HG02943 (cell line): Measurements from ENCODE around the gene NOSIP.

Experiments used
- ATAC-seq: cut with Tn5 transposase; IDR thresholded peaks from one replicate; pipeline ENCODE4 v1.9.1; 2021; ENCODE audit warnings: mild to moderate bottlenecking, low read depth, moderate library complexity; ENCODE audit not compliant: unreplicated experiment

NOSIP gene

DNA sequence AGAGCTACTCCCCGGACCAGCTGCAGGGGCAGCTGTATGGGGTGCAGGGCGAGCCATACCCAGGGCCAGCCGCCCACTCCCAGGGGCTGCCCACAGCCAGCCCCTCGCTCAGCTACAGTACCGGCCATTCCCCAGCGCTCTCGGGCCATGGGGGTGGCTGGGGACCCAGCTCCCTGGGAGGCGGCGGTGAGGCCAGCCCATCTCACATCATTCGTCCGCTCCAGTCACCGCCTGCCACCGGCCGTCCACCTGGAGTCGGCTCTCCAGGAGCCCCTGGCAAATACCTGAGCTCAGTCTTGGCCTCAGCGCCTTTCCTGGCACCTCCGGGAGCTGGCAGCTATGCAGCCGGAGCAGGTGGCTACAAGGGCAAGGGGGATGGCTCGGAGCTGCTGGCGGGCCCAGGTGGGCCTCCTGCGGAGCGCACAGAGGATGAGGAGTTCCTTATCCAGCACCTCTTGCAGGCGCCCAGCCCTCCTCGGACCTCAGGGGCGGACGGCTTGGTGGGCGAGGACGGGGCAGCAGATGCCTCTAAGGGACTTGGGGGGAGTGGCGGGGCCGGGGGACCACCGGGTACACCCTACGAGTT, 15.6 kb upstream of the NOSIP start:
- ATAC-seq = no peak

DNA sequence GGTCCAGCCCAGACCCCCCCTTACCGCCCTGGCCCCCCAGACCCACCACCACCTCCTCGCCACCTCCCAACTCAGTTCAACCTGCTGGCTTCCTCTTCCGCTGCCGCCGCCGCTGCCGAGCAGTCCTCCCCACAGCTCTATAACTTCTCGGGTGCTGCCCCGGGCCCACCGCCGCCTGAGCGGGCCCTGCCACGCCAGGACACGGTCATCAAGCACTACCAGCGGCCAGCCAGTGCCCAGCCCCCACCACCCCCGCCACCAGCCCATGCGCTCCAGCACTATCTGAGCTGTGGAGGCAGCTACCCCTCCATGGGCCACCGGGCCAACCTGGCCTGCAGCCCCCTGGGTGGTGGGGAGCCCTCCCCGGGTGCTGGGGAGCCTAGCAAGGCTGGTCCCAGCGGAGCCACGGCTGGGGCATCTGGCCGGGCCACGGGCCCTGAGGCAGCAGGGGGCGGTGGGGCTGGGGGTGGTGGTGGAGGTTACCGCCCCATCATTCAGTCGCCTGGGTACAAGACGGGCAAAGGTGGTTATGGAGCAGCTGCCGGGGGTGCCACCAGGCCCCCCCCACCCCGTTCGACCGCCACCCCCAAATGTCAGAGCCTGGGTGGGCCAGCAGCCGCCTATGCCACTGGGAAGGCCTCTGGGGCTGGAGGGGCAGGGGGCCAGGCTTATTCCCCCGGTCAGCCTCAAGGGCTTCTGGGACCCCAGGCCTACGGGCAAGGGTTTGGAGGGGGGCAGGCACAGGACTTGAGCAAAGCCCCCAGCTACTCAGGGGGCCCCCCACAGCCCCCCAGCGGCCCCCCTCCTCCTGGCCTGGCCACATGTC, 14.8 kb upstream of the NOSIP start:
- ATAC-seq = no peak

DNA sequence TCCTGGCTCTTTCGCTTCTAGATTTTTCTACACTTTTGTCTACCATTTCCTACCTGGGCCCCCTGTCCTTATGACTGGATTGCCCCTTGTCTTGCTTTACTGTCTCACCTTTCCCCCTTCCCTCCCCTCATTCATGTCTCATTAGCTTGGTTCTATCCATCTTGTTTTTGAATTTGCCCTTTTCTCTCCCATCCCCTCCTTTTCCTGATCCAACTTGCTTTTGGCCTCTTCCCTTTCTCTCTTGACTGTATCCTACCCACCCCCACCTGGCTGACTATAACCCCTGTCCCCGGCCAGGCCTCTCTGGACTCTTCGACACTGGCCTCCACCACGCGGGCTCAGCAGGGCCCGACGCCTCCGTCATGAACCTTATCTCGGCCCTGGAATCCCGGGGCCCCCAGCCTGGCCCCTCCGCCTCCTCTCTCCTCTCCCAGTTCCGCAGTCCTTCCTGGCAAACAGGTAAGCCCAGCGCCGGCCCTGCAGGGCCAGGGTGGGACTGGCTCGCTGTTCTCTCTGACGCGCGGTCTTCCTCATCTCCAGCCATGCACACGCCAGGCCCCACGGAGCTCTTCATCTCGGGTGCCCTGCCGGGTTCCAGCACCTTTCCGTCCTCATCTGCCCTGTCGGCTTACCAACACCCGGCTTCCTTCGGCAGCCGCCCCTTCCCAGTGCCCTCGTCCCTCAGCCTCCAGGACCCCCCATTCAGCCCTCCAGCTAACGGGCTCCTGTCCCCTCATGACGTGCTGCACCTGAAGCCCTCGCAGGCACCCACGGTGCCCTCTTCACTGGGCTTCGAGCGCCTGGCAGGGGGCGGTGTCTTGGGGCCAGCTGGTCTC, 14.0 kb upstream of the NOSIP start:
- ATAC-seq = no peak

DNA sequence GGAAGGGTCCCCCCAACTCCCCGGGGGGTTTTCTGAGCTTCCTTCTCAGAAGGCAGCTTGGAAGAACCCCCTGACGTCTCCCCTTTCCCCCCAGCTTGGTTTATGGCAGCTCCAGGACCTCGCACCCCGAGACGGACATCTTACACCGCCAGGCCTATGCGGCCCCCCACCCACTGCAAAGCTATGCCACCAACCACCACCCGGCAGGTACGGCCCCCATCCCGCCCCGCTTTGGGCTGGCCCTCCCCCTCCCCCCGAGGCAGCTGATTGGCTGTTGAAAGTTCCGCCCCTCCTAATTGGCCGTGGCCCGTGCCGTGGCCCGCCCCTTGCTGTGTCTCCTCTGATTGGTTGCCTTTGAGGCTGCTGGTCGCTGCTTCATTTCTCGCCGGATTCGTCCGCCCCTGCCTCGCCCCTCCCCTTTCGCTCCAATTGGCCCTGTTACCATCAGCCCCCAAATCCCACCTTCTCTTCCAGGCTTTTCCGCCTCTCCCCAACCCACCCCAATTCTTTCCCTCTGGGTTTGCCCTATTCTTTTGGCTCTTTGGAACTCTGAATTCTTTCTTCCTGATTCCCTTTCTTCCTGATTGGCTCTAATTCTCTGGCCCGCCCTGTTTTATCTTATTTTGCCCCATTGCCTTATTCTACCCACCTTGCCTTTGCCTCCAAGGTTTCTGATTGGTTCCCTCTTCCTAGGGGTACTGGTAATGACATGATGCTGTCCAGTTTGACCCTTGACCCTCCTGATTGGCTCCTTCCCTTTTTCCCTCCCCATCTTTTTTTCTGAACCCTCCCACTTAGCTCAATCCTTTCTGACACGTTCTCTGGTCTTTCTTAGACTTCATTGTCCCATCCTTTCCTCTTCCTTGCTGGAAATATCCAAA, 13.1 kb upstream of the NOSIP start:
- ATAC-seq = no peak

DNA sequence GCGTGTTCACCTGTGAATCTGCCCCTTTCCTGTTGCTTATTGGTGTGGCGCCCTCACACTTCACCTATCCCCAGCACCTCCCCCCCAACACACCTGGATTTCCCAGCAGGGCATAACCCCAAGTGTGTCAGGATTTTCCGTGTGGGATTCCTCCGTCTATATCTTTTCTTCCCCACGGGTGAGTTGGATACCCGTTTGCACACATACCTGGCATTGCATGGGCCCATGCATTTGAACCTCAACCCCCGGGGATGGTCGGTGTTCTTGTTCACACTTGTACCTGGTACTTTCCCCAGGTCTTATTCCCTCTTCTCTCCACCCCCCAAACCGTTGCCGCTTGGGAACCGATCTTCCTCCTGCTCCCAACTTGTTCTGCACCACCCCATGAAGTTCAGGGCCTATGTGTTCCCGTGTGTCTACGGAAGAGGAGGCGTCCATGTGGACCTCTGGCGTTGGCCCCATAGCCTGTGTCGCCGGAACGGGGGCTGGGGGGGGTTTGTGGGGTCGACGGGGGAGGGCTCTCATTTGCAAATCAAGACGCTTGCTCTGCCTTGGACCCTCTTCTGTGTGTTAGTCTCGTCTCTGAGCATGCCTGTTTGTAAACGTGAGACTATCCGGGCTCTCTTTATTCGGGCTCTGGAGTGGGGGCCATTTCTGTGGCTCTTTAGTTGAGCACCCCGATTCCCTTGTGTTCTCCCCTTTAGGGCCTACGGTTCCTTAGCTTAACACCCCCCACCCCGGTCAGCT, 12.3 kb upstream of the NOSIP start:
- ATAC-seq = no peak

DNA sequence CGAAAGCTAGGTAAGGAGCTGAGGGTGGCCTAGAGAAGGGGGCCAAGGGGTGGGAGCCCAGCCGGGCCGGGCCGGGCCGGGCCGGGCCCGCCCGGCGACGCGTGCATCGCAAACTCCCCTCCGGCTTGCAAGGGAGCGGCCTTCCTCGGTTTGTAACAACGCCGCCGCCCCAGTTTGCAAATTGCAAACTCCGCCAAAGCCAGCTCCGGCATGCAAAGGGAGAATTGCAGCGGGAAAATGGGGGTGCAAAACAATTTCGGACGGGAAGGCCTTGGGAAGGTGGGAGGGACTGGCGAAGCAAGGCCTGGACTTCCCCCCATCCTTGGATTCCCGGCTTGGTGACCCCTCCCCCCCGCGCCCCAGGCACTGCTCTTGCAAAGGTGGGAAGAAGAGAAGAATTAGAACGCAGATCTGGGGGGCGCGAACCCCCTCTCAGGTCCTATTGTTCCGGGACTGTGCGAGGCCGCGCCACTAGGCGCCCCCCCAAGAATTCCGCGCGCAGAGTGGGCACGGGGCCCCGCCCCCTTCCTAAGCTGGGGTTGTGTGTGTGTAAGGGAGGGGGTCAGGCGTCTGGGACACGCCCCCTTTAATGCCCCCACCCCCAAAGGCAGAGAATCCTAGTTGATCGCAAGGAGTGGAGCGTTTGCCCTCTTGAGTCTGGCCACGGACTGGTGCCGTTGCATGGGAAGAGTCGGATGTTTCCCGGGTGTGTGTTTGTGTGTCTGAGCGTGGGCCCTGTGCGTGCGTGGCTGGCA, 11.6 kb upstream of the NOSIP start:
- no peak for ATAC-seq

DNA sequence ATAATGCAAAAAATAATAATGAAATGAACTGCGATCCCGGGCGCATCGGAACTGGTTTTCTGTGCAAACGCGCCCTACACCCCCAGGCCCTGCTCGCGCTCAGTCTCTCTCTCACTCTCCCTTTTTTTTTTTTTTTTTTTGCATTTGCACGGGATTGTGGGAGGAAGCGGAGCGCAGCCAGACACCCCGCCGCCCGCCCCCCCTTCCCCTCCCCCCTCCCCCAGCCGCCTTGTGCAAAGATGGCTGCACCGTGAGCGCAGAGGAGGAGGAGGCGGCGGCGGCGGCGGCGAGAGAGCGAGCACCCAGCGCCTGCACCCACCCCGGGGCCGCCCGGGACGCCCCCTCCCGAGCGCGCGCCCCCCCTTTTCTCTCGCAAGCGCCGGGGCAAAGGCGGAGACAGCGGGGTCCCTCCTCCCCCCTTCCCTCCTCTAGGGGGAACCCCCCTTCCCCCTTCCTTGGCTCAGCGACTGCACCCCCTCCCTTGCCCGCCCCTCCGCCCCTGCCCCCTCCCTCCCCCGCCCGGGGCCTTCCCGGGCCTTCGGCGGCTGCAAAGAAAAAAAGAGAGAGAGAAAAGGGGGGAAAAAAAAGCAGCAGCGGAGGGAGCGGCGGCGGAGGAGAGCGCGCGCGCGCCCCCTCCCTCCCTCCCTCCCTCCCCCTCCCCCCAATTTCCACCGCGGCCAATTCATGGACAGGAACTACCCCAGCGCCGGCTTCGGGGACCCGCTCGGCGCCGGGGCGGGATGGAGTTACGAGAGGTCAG, 10.8 kb upstream of the NOSIP start, which contains the start of gene PRR12:
Gene PRR12 (plus strand): TSS at position 212 of the 760 bp plus-strand sequence. CDS start 473 bp downstream, at position 685.
- ATAC-seq = no peak

DNA sequence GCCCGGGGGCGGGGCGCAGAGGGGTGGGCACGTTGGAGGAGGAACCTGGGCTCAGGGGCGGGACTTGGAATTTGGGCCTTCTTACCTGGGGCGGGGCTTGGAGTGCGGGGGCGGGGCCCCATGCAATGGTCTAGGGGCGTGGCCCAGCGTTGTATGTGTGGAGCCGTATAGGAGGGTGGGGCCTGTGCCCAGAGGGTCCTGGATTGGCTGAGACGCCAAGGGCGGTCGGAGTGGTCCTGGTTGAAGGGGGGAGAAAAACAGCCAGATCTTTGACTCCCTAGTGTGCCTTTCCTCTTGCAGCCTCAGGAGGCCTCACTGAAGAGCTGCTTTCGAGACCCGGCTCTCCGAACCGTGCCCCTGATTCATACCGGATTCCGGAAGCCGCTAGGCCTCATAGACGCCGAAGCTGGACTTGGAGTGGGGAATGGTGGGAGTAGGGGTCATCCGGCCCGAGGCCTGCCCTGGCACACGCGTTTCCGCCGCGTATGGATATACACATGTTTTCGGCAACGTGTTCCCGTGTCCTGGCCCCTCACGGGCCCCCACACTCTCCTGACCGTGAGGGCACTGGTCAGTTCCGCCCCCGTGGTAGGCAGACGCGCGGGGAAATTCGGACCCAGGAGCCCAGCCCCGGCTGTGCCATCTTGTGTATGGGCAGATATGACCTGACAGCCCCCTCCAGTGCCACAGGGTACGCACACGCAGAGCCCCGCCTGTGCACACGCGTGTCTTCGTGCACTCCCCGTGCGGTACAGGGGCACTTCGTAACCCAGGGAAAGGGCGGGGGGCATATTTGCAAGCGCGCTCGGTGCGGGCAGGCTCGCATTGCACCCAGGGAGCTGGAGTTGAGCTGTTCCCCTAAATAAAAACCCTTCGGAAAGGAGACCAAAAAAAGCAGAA, 10.0 kb upstream of the NOSIP start:
- ATAC-seq = peak; percentile 50

DNA sequence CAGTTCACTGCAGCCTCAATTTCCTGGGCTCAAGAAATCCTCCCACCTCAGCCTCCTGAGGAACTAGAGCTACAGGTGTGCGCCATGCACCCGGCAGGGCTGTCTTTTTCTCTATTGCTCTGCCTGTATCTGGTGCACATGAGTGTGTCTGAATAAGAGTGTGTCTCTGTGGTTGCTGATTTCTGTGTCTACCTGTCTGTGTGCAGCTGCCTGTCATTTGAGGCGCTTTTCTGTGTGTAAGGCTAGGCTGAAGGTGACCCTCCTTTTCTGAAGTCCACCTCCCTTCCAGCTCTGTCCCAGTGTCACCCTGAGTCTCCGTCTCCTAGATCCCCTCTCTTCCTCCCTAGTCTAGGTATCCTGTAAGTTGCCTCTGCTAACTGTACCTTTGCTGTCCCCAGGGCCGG, 9.1 kb upstream of the NOSIP start:
- ATAC-seq = no peak

DNA sequence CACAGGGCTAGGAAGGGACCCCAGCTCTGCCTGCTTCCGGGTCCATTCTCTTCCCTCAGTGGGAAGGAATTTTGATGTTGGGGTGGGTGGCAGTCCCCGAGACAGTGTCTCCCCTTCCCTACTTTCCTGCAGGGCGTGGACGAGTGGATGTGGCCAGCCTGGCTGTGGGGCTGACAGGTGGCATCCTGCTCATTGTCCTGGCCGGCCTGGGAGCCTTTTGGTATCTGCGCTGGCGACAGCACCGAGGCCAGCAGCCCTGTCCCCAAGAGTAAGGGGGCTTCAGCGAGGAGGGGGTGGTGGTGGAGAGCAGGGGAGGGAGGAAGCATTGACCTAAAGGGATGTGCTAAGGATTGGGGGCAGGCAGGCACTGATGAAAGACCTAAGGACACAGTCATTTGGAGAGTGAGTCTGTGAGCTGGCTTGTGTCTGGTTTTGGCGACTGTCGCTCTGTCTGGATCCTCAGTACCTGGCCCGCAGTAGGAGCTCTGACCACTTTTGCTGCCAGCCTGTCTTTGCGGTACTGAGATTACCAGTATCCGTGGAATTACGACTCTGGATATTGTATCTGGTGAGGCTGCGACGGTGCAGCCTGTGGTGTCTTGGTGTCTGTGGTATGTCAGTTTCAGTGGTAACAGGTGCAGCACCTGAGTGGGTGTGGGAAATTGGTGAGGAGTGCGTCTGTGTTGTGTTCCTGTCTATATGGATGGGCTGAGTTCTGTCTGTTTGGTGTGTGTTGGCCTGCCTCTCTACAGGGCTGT, 8.2 kb upstream of the NOSIP start:
- ATAC-seq = no peak

DNA sequence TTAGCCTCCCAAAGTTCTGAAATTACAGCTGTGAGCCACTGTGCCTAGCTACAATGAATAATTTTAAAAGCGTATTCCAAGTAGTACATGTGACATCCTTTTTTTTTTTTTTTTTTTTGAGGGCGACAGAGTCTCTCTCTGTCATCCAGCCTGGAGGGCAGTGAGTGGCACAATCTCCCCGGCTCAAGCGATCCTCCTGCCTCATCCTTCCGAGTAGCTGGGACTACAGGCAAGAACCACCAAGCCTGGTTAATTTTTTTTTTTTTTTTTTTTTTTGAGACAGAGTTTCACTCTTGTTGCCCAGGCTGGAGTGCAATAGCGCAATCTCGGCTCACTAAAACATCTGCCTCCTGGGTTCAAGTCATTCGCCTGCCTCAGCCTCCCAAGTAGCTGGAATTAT, 6.9 kb upstream of the NOSIP start:
- no peak for ATAC-seq

DNA sequence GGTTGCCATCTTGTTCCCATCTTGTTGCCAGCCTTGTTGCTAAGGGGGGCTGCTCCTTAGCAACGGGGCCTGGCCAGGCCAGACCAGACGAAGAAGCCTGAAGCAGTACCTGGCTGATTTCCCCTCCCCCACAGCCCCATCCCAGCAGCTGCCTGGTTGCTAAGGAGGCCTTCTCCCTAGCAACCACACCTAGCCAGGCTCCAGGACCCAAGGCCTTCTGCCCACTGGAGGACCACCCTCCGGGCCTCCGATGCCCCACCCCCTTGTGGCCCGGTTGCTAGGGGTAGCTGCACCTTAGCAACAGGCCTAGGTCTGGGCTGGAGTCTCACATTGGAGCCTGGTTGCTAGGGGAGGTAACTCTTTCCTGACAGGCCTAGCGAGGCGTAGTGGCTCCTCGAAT, 4.7 kb upstream of the NOSIP start:
- ATAC-seq = no peak

DNA sequence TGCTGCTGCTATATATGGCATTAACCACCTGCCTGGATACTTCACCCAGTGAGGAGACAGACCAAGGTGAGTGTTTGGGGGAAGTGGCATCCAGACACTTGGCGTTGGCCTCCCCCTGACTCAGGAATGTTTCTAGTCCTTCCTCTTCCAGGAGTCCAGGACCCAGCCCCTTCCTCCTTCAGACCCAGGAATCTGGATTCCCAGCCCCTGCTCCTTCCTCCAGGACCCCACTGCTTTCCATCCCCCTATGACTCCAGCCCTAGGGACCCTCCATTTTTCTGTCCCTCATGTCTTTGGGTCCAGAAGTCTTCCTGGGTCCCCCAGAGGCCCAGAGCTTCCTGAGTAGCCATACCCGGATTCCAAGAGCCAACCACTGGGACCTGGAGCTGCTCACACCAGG, 2.9 kb upstream of the NOSIP start:
- ATAC-seq = no peak

DNA sequence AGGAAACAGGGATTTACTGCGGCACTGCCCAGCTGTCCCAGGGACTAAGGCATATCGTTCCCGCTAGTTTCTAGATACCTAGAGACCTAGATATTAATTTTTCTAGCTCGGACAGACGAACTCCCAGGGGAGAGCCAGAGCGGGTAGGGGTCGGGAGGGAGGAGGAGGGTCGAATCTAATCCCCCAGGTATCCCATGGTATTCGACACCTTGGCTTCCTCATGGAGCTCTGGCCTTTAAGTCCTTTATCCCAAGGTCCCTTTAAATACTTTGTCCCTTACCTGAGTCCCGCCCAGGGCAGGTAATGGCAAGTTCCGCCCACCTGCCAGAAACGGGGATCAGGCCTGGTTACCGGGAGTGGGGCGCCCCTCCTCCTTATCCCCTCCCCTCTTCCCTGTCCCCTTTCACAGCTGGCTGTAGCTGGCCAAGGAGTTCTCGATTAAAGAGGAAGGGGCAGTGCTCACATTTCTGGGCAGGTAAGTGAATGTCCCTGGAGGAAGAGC, 702 bp upstream of the NOSIP start, which contains the start of gene PRRG2:
Gene PRRG2 (plus strand): TSS at position 310 of the 502 bp plus-strand sequence. CDS start 1,904 bp downstream, outside the sequence.
- no peak for ATAC-seq

DNA sequence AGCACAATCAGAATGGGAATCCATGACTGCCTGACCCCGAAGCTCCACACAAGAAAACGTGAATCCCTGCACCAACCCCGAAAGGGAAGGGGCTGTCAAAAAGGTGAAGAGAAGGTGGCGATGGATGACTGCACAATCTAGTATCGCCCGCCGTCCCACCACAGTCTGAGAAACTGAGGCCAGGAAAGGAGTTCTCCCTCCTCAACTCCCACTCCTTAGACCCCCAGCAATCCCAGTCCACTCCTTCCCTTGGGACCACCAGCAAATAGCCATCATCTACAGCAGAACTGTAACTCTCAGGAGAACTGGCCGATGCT, 451 bp downstream of the NOSIP start:
- no peak for ATAC-seq

DNA sequence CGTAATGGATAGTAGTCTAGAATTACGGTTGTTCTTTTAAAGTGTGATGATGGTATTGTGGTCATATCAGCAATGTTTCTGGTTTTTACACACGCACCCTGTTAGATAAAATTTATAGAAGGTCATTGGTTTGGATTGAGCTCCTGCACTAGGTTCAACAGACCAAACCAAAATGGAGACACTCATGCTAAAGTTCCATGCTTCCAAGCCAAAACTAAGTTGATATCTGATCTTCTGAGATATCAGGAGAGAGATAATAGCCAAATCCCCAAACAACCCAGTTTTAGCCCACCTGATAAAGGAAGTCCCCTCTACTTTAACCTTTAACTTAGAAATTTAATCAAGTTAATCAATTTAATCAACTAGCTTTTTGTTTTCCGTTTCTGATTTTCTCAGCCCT, 1.2 kb downstream of the NOSIP start:
- no peak for ATAC-seq
